Neural progenitor cell (in vitro differentiated cells): ENCODE results near the gene PLCG1.

Source experiments
- EZH2 ChIP-seq: fragments of 200-600 bp; sonication (generic); IDR thresholded peaks from 2 replicates; pipeline ENCODE4 v1.6.1; 2017; ENCODE audit warnings: antibody characterized with exemption, mild to moderate bottlenecking, moderate library complexity
- EZH2phosphoT487 ChIP-seq: fragments of 200-600 bp; sonication (generic); IDR thresholded peaks from 2 replicates; pipeline ENCODE4 v1.6.1; 2017; ENCODE audit warnings: antibody characterized with exemption
- TF ChIP-seq, protein P1 (sequence below): fragments of 200-600 bp; sonication (generic); IDR thresholded peaks from 2 replicates; pipeline ENCODE4 v1.5.1; 2017; ENCODE audit warnings: antibody characterized with exemption, mild to moderate bottlenecking

GRCh38 chr20:41124451-41125094 is 12.8 kb upstream of the PLCG1 start:
- TF ChIP-seq, protein P1, sequence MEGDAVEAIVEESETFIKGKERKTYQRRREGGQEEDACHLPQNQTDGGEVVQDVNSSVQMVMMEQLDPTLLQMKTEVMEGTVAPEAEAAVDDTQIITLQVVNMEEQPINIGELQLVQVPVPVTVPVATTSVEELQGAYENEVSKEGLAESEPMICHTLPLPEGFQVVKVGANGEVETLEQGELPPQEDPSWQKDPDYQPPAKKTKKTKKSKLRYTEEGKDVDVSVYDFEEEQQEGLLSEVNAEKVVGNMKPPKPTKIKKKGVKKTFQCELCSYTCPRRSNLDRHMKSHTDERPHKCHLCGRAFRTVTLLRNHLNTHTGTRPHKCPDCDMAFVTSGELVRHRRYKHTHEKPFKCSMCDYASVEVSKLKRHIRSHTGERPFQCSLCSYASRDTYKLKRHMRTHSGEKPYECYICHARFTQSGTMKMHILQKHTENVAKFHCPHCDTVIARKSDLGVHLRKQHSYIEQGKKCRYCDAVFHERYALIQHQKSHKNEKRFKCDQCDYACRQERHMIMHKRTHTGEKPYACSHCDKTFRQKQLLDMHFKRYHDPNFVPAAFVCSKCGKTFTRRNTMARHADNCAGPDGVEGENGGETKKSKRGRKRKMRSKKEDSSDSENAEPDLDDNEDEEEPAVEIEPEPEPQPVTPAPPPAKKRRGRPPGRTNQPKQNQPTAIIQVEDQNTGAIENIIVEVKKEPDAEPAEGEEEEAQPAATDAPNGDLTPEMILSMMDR = no peak
- no peak for TF ChIP-seq EZH2
- no peak for TF ChIP-seq EZH2phosphoT487
